ENCODE measurements around the gene INPP5E.

GRCh38 chr9:136379891-136380290 lies 59.8 kb downstream of the INPP5E start:
- TF ChIP-seq POLR2A (IDR thresholded peaks at IDR 0.05), result no peak
- no peak for TF ChIP-seq CTCF (IDR thresholded peaks at IDR 0.05)

All from uterus (tissue), 2 donors.